GM18873 (cell line): ENCODE results near the gene AACS.
"Not testable (repeated sequence)": the region's sequence is repeated elsewhere in the genome, so short reads cannot be mapped to it uniquely, and the experiment has no call there.

Experiments
- ATAC-seq: cut with Tn5 transposase; IDR thresholded peaks from one replicate; pipeline ENCODE4 v1.9.1; 2021; ENCODE audit warnings: mild to moderate bottlenecking, moderate library complexity, moderate number of reproducible peaks; ENCODE audit not compliant: unreplicated experiment, low FRiP score

Gene AACS

DNA sequence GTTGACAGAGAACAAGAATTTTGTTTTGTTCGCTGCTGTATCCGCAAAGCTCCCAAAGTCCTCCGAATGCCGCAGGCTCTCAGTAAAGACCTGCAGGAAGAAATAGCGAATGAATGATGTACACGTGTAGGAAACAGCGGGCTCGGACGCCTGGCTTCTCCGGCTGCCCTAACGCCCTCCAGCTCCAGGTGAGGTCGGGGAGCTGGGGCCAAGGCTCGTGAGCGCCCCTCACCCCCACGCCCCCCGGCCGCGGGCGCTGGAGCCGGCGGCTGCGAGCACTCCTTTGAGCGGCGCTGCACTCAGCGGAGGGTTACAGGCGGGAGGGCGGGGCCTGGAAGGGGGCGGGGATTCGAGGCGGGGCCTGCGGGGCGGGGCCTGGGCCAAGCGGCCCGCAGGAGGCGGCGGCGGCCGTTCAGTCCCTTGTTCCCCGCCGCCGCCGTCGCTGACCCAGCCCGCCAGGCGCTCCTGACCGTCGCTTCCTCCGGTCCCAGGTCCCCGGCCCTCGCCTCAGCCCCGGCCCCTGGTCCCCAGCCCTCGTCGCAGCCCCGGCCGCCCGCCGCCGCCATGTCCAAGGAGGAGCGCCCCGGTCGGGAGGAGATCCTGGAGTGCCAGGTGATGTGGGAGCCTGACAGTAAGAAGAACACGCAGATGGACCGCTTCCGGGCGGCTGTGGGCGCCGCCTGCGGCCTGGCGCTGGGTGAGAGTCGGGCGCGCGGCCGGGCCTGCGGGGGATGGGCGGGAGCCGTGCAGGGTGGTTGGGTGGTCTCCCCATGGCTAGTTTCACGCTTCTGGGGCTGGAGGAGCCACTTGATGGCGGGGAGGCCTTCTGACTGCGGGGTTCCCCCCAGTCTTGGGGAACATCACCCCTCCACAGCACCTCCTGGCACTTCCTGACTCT, at the start of gene AACS:
Gene AACS, plus strand, starts transcription at position 415 of the 898 bp plus-strand sequence. Its CDS starts 150 bp downstream, at position 565.
- ATAC-seq, result peak; percentile 54

- no peak for ATAC-seq
Observed at GRCh38 chr12:125015680-125016310, 49.4 kb upstream of the AACS start.

DNA sequence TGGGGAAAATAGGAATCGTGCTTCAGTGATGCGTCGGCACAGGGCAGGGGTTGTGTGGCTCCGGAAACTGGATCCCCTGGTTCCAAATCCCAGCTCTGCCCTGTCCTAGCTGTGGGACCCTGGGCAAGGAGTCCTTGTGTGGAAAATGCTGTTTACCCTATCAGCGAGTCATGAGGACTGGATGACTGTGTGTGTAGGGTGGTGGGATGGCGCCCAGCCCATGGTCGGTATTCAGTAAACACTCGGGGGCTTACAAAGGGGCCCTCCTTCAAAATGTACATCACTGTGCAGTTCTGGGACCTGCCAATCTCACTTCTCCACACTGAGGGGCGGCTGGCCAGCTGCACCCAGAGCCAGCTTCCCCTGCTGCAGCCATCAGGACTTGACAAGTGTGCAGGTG, 47.4 kb upstream of the AACS start:
- ATAC-seq, result no peak

DNA sequence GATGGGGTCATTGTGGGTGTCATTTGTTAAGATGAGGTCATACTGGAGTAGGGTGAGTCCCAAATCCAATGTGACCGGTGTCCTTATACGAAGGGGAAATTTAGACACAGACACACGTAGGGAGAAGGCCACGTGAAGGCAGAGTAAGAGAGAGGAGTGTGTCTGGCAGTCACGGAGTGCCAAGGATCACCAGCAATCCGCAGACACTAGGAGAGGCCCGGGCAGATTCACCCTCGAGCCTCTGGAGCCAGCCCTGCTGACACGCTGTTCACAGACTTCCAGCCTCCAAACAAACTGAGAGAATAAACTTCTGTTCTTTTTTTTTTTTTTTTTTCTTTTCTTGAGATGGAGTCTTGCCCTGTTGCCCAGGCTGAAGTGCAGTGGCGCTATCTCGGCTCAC, 46.9 kb upstream of the AACS start:
- ATAC-seq, result no peak

DNA sequence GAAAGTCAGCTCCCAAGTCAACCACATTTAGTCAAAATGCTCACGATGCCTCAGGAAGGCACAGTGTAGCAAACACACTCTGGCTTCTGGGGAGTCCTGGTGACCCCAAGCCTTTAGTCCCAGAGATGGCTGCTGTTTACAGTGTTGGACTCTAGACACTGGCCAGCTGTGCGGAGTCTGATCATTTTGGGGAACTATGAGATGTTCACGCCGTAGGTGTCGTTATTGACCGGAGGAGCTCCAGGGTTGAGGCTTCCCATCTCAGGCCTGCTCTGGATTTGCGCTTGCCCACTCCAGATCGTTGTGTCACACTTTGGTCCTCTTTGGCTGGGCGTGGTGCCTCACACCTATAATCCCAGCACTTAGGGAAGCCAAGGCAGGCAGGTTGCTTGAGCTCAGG, 44.1 kb upstream of the AACS start:
- ATAC-seq, result no peak

DNA sequence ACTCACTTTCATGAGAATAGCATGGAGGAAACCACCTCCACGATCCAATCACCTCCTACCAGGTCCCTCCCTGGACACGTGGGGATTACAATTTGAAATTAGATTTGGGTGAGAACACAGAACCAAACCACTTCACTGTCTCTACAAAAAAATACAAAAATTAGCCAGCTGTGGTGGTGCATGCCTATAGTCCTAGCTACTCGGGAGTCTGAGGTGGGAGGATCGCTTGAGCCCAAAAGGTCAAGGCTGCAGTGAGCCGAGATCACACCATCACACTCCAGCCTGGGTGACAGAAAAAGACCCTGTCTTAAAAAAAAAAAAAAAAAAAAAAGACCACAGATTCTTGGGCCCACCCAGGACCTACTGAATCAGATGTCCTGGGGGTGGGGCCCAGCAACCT, 43.5 kb upstream of the AACS start:
- ATAC-seq, result no peak

- no peak for ATAC-seq
Observed at GRCh38 chr12:125023065-125023464, 42.2 kb upstream of the AACS start.

- no peak for ATAC-seq
Observed at GRCh38 chr12:125024949-125025563, 40.2 kb upstream of the AACS start.

DNA sequence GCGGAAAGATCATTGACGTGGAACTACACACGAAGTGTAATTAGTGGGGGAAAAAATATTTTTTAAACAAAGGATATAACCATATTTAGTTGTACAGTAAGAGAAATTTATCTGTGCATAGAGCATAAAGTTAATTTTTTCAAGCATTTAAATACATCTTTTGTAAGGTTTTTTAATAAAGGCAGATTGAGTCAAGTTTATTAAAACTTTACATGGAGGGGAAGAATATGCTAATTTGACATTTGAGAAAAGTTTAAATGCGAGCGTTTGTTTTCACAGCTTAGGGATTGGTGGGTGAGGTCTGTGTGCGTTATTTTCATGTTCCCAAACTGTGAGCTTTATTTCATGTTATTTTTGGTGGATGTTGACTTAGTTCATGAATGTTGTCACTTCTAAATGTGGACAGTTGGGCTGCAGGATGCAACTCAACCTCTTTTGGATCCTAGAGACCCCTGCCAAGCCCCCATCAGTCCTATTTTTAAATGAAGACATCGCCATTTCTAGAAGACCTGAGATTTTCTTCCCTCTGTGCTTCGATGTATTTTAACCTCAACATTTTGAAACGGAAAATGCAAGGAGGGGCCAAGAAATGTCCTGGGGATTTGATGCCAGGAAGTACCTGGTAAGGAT, 39.5 kb upstream of the AACS start:
- ATAC-seq, result no peak

DNA sequence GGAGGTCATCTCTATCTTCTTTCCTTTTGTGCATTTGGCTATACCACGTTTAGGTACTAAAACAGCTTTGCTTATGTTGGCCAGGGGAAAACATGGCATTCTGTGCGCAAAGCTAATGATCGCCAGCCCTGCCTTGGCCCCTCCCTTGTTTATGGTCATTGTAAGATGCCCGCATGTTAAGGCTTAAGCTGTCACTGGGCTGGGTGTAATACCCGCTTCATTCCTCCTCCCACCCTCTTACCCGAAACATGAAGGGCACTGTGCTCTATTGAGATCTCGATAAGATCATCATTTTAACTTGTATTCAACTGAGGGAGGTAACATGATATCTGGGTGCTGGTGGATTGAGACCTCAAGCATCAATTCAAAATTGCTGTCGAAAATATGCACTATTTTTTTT, 37.1 kb upstream of the AACS start:
- ATAC-seq, result no peak

- ATAC-seq, result no peak
Observed at GRCh38 chr12:125029761-125030358, 35.4 kb upstream of the AACS start.

DNA sequence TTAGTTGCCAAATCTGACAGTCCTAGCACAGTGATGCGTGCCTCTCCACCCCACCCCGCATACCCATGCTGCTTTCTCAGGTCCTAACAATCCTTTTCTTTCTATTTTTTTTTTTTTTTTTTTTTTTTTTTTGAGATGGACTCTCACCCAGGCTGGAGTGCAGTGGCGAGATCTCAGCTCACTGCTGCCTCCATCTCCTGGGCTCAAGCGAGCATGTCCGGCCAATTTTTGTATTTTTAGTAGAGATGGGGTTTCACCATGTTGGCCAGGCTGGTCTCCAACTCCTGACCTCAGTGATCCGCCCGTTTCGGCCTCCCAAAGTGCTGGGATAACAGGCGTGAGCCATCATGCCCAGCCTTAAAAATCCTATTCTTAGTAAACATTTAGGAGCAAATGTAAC, 33.8 kb upstream of the AACS start:
- ATAC-seq, result not testable (repeated sequence)

- ATAC-seq, result no peak
Observed at GRCh38 chr12:125032466-125033152, 32.6 kb upstream of the AACS start.

- no peak for ATAC-seq
Observed at GRCh38 chr12:125033288-125033687, 31.9 kb upstream of the AACS start.

GRCh38 chr12:125038976-125039625, 26.1 kb upstream of the AACS start:
- ATAC-seq, result no peak

DNA sequence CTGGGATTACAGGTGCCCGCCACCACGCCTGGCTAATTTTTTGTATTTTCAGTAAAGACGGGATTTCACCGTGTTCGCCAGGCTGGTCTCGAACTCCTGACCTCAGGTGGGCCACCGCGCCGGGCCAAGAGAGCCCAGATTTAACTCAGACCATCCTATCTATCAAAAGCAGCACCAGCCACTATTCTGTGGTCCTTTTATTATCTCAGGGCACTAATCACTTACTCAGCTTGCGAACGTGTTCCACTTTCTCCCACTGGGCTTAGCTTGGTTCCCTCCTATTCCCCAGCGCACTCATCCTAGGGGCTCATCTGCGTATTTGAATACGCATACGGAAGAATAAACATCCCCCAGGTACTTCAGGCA, 16.2 kb upstream of the AACS start:
- ATAC-seq, result no peak

- no peak for ATAC-seq
Observed at GRCh38 chr12:125050446-125050845, 14.8 kb upstream of the AACS start.

DNA sequence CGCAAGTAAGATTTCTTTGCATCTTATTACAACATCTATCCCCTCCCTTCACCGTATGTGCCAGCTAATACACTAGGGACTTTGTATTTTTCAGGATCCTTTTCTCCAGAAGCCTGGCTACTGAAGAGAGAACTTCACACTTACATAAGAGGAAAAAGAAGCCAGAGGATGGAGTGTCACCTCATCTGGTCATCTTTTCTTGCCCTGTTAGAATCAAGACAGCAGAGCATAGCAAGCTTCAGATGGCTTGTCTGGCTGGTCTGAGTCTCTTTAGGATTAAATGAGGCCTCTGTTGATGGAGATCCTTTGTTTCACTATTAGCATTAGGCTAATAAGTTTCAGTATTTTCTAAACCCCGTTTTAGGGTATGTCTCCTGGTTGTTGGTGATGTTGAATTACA, 14.4 kb upstream of the AACS start:
- ATAC-seq, result no peak

- ATAC-seq, result no peak
Observed at GRCh38 chr12:125053821-125054220, 11.4 kb upstream of the AACS start.

- no peak for ATAC-seq
Observed at GRCh38 chr12:125055591-125055990, 9.6 kb upstream of the AACS start.
